HG03039 (cell line): ENCODE measurements around the gene ARHGEF4.
"Not testable (repeated sequence)": the region's sequence is repeated elsewhere in the genome, so short reads cannot be mapped to it uniquely, and the experiment has no call there.

Experiments used
- ATAC-seq: cut with Tn5 transposase; IDR thresholded peaks from one replicate; pipeline ENCODE4 v1.9.1; 2021; ENCODE audit warnings: mild to moderate bottlenecking, moderate library complexity; ENCODE audit not compliant: unreplicated experiment

ARHGEF4 gene

DNA sequence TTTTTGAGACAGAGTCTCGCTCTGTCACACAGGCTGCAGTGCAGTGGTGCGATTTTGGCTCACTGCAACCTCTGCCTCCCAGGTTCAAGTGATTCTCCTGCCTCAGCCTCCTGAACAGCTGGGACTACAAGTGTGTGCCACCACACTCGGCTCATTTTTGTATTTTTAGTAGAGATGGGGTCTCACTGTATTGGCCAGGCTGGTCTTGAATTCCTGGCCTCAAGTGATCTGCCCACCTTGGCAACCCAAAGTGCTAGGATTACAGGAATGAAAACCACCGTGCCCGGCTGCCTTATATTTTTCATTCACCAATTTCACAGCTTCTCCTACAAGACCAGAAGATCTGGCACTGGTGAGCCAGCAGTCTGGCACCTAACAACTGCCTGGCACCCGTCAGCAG lies 231.5 kb downstream of the ARHGEF4 start:
- ATAC-seq: not testable (repeated sequence)

DNA sequence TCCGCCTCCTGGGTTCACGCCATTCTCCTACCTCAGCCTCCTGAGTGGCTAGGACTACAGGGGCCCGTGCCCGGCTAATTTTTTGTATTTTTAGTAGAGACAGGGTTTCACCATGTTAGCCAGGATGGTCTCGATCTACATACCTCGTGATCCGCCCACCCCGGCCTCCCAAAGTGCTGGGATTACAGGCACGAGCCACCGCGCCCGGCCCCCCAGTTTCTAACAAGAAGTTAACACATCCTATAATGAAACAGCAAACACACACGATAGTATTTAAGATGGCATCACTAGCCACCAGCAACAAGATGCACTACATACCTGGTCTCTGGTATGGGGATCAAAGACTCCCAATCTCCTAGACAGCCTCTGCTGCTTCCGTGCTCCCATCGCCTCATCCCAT lies 238.9 kb downstream of the ARHGEF4 start:
- not testable (repeated sequence) for ATAC-seq

DNA sequence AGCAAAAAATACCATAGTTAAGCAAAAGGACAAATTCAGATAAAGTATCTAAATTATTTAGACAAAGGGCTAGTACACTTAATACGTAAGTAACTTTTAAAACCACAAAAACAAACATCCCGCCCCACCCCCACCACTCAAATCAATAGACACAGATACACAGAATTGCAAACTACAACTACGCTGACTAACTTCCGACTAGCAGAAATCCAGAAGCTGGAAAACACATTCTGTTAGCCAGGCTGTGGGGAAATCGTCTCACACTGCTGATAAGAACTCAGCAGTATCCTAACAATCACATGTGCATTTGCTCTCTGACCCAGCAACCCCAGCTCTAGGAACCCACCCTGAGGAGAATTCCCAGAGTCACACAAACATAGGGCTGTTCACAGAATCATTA lies 240.0 kb downstream of the ARHGEF4 start:
- no peak for ATAC-seq

DNA sequence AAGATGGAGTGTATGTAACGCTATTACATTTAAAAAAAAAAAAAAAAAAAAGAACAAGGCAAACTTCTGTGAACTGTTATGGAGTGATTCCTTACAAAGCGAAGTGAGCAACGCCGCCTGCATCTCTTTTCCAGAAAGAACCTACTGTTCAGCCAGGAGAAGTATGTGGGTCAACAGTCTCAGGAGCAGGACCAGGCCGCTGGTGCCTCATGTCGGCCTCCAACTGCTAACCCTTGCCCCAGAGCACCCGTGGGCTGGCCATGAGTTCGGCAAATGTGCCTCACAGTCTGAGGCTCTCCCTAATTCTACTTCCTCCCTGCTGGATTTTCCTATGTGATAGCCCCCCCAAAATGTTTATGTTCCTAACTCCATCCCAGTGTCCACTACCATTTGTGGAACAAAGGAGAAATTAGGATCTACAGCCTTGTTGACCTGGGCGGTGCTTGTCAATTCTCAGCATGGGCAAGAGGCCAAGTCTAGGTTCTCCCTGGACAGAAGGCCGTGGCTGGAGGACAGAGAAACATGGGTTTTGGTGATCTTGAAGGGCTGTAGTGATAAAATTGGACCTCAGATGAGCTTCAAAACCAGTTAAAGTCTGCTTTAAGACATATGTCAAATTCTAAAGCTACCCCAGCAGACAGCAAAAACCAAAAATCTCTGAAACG lies 240.6 kb downstream of the ARHGEF4 start:
- ATAC-seq: no peak

DNA sequence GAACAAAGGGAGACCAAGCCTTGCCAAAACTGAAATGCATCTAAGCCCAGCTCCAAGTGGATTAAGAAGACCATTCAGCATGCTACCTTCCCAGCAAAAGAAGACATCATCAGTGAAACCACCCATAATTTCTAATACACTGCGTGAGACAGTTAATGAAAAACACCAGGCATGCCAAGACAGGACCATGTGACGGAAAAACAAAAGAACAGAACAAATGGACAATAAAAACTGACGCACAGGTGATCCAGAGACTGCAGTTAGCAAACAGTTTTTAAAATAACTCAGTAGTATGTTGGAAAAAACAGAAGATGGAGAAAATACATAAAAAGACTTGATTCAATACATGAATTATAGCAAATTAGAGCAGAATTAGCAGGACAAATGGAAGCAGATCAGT lies 241.3 kb downstream of the ARHGEF4 start:
- ATAC-seq: no peak

DNA sequence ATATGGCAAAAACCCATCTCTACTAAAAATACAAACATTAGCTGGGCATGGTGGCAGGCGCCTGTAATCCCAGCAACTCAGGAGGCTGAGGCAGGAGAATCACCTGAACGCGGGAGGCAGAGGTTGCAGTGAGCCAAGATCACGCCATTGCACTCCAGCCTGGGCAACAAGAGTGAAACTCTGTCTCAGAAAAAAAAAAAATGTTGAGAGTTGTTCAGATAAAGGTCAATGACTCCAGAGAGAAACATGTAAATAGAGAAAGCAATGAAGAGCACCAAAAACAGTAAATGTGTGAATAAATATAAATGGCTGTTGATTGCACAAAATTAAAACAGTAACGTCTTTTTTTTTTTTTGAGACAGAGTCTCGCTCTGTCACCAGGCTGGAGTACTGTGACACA lies 243.2 kb downstream of the ARHGEF4 start:
- not testable (repeated sequence) for ATAC-seq

DNA sequence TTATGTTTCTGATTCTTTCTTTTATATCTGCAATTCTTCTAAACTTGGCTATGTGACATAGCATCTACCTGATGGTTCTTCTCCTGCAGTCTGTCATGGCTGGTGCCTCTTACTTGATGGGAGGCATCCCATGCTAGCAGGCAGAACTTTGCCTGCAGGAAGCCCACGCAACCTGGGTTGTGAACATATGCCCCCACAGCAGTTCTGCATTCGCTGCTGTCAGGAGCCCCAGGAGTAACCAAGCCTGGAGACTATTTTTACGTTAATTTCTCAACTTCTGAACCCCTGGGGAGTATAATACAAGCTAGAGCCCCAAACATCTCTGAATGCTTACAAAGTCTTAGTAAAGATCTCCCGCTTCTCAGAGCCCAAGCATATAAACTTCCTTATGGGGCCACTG lies 244.5 kb downstream of the ARHGEF4 start:
- ATAC-seq: no peak

DNA sequence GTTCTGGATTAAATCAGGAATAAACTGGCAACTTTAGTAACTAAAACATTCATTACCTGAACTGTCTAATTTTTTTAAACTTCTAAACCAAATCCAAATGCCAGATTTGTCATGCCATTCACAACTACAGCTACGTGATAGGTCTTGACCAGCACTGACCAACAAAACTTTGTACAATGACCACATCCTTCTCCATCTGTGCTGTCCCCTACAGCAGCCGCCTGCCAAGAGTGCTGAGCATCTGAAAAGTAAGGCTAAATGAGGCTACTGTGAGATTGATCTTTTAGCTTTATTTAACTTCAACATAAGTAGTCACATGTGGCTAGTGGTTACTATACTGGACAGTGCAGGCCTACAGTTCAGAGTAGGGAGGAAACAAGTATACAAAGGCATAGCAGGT lies 248.9 kb downstream of the ARHGEF4 start:
- ATAC-seq: no peak

DNA sequence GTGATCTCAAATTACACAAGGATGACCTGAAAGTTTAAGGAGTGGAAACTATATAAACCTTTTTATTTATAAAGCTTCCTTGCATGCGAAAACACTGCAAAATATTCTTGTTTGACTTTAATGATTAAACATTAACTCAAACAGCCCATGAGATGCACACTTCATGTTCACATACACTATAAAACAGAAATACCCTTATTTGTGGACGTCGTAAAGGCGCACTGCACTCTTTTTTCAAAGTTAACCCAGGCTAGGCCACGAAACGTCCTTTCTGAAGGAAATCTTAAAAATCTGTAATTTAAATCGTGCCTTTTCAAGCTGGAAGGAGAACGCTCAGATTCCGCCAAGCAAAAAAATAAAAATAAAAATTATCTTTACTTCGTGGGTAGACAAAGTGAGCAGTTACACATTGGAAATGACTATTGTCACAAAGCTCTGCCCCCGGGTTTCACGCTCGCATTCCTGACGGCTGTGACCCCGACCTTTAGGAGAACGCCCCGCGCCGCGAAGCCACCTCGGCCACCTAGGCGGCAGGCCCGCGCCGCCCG lies 255.8 kb downstream of the ARHGEF4 start:
- ATAC-seq: no peak

DNA sequence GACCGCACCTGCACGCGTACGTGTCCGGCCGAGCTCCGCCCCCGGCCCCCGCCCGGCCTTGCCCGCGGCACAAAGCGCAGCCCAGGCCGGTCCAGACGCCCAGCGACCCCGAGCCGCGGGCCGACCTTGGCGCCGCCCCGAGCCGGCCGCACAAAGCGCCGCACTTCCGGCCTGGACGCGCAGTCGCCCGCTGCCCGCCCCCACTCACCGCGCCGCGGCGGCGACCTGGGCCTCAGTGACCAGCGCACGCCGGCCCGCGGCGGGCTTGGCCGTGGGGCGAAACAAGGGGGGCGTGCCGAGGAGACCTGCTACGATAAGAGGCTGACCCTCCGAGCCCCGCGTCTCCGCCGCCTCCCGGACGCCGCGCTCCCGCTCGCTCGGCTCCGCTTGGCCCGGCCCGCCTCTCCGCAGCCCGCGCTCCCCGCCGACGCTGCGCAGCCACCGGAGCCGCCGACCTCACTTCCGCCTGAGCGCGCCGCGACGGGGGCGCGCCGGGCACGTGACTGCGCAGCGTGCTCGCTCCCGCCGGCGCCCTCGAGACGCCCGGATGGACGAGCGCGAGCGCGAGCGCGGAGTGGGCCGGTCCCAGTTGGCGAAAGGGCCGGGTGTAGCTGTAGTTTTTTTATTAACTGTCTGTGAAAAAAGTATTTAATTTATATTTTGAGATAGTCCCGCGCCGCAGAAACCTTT lies 256.4 kb downstream of the ARHGEF4 start, which contains the start of gene FAM168B:
FAM168B (minus strand) TSS at position 455 of the 690 bp plus-strand sequence. CDS start 10,814 bp downstream, outside the sequence.
- peak; percentile 85 for ATAC-seq

DNA sequence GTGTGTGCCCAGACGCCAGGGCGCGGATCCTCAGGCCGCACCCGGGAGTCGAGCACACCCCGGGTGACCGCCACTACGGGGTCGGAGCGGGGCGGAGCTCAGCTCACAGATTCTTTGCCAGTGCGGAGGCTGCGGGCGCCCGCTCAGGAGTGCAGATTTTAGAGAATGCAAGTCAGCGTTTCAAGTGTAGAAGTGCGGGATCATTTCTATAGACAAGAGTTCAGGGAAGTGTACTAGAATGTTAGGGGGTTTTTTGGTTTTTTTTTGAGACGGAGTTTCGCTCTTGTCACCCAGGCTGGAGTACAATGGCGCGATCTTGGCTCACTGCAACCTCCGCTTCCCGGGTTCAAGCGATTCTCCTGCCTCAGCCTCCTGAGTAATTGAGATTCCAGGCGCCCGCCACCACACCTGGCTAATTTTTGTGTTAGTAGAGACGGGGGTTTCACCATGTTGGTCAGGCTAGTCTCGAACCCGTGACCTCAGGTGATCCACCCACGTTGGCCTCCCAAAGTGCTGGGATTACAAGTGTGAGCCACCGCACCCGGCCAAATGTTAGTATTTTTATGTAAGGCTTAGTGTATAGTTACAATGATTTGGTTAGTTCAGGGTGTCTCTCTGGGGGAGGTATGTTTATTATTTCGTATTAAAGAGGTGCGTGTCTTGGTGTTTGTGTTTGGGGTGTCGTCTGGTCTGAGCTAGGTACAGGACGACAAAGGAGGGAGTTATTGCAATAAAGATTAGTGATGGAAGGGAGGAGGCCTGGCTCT lies 257.2 kb downstream of the ARHGEF4 start:
- peak; percentile 64 for ATAC-seq

DNA sequence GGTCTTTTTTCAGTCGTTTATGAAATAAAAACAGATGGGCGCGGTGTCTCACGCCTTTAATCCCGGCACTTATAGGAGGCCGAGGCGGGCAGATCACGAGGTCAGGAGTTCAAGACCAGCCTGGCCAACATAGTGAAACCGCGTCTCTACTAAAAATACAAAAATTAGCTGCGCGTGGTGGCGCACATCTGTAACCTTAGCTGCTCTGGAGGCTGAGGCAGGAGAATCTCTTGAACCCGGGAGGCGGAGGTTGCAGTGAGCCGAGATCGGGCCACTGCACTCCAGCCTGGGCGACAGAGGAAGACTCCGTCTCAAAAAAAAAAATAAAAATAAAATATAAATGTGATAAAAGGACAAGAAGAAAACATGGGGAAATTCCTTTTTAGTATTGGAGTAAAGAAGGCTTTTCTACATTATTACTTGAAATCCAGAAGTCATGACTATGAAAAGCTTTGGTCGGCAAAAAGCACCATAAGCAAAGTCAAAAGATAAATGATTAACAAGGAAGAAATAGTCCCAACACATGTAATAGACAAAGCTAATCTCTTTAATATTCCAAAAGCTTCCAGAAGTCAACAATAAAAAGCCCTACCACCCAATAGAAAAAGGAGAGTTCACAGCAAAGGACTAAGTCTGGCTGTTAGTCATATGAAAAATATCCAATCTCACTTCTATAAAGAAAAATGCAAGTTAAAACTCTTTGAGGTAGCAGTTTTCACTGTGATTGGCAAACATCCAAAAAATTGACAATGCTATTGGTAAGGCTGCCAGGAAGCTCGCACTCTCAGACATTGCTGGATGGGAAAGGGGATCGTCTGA lies 258.0 kb downstream of the ARHGEF4 start:
- no peak for ATAC-seq
